NT2/D1 (cell line): ENCODE measurements around the gene IRF8.

Experiments used
- SUZ12 ChIP-seq: IDR thresholded peaks from 2 replicates; pipeline ENCODE4 v1.6.1; 2011; ENCODE audit not compliant: insufficient read length, insufficient read depth; ENCODE audit errors: extremely low read depth
- YY1 ChIP-seq: IDR thresholded peaks from 2 replicates; pipeline ENCODE4 v1.6.1; 2011; ENCODE audit not compliant: insufficient read length, insufficient read depth
- ZNF274 ChIP-seq: IDR thresholded peaks from 2 replicates; pipeline ENCODE4 v1.6.1; 2011; ENCODE audit warnings: mild to moderate bottlenecking, low read depth, low read length

DNA sequence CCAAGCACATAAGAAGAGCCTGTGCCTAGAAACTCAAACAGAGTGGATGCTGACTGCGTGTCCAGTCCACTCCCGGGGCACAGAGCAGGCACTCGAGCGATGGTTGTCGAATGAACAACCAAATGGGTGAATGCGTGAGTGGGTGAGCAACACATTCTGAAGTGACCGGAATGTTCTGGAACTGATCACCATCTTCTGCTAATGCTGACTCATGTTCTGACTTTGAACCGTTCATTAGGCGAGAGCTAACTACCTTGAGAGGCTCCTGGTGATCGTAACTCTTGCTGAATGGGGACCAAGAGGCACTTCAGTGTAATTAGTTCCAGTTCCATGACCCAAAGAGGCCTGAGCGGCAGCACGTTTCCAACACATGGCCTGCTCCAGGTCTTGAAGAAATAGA is 37.9 kb downstream of the IRF8 start:
- no peak for TF ChIP-seq YY1
- TF ChIP-seq ZNF274: no peak
- TF ChIP-seq SUZ12: no peak
